RPMI7951 (cell line): ENCODE measurements around the gene OSBPL5. TPM values are rescaled to one million over a fixed set of nuclear protein-coding genes. Genes with fewer than 3 reads are reported as not detected.

Source experiments
- DNase-seq: peaks from one replicate; pipeline ENCODE4 v3.0.0-alpha.2; 2012; ENCODE audit warnings: low read depth
- total RNA-seq: library from RNA; depleted of rRNA; stranded (reverse); fragments of >200 nt; shearing (Covaris generic); gene quantifications from 2 replicates; pipeline ENCODE4 v1.2.3, GENCODE V29; 2014

The OSBPL5 gene
- total RNA-seq, 1 experiment from 2014 or later: 25.2 TPM

GRCh38 chr11:3163241-3163981 is 1.7 kb downstream of the OSBPL5 start:
- no peak for DNase-seq

- no peak for DNase-seq
These were observed 2.5 kb downstream of the OSBPL5 start for GRCh38 chr11:3162410-3163240.

GRCh38 chr11:3161720-3162409 is 3.2 kb downstream of the OSBPL5 start:
- no peak for DNase-seq

- DNase-seq: peak; percentile 43
These were observed 3.8 kb downstream of the OSBPL5 start for GRCh38 chr11:3161309-3161708.

- DNase-seq: peak; percentile 90
These were observed 4.7 kb downstream of the OSBPL5 start for GRCh38 chr11:3160252-3161031.

GRCh38 chr11:3159296-3160190 is 5.6 kb downstream of the OSBPL5 start:
- no peak for DNase-seq

GRCh38 chr11:3158821-3159220 is 6.3 kb downstream of the OSBPL5 start:
- no peak for DNase-seq

- no peak for DNase-seq
These were observed 6.9 kb downstream of the OSBPL5 start for GRCh38 chr11:3158131-3158591.

GRCh38 chr11:3157381-3158130 is 7.6 kb downstream of the OSBPL5 start:
- DNase-seq: no peak

GRCh38 chr11:3156661-3157311 is 8.3 kb downstream of the OSBPL5 start:
- DNase-seq: no peak

GRCh38 chr11:3156282-3156660 is 8.8 kb downstream of the OSBPL5 start:
- DNase-seq: peak; percentile 42

- peak; percentile 92 for DNase-seq
These were observed 9.3 kb downstream of the OSBPL5 start for GRCh38 chr11:3155691-3156258.

GRCh38 chr11:3155216-3155615 is 9.9 kb downstream of the OSBPL5 start:
- DNase-seq: no peak

GRCh38 chr11:3154001-3154599 is 11.0 kb downstream of the OSBPL5 start:
- DNase-seq: no peak

- DNase-seq: peak; percentile 88
These were observed 11.7 kb downstream of the OSBPL5 start for GRCh38 chr11:3153291-3153861.

GRCh38 chr11:3152471-3153110 is 12.5 kb downstream of the OSBPL5 start:
- no peak for DNase-seq

GRCh38 chr11:3150726-3151125 is 14.4 kb downstream of the OSBPL5 start:
- DNase-seq: no peak

- no peak for DNase-seq
These were observed 15.3 kb downstream of the OSBPL5 start for GRCh38 chr11:3149852-3150188.
